Effector memory CD4-positive, alpha-beta T cell (primary cell): ENCODE results near the gene WDHD1.
"Not testable (repeated sequence)": the region's sequence is repeated elsewhere in the genome, so short reads cannot be mapped to it uniquely, and the experiment has no call there.

Experiments used
- DNase-seq, 3 donors: peaks; one replicate each; pipeline ENCODE4 v3.0.0-alpha.2; 2020
- H3K27ac ChIP-seq: 2 replicates; pipeline ENCODE4 v1.7.0; 2013; ENCODE audit warnings: mild to moderate bottlenecking, low read length, moderate library complexity; ENCODE audit not compliant: insufficient read depth, poor library complexity, severe bottlenecking
- H3K27me3 ChIP-seq: replicated peaks from 2 replicates; pipeline ENCODE4 v1.7.0; 2013; ENCODE audit warnings: mild to moderate bottlenecking, low read length; ENCODE audit not compliant: insufficient read depth, control insufficient read depth, poor library complexity, severe bottlenecking
- H3K36me3 ChIP-seq: 2 replicates; pipeline ENCODE4 v1.7.0; 2013; ENCODE audit warnings: mild to moderate bottlenecking, low read length, moderate library complexity; ENCODE audit not compliant: control insufficient read depth, insufficient read depth
- H3K4me1 ChIP-seq: 2 replicates; pipeline ENCODE4 v1.7.0; 2013; ENCODE audit warnings: low read length, mild to moderate bottlenecking; ENCODE audit not compliant: control insufficient read depth, insufficient read depth, poor library complexity, severe bottlenecking
- H3K4me3 ChIP-seq: 2 replicates; pipeline ENCODE4 v1.7.0; 2013; ENCODE audit warnings: low read length, low read depth, mild to moderate bottlenecking; ENCODE audit not compliant: insufficient read depth, poor library complexity, severe bottlenecking
- H3K9me3 ChIP-seq: 2 replicates; pipeline ENCODE4 v1.7.0; 2013; ENCODE audit warnings: mild to moderate bottlenecking, low read length, moderate library complexity; ENCODE audit not compliant: control insufficient read depth

The WDHD1 gene

GRCh38 chr14:54922598-54922997, 104.3 kb downstream of the WDHD1 start:
- no peak overlapping the region for H3K27ac ChIP-seq
- no peaks in the 10 kb centered on the region for H3K27me3 ChIP-seq
- no peaks in the 10 kb centered on the region for H3K9me3 ChIP-seq
- no peak for DNase-seq
- no peaks in the 10 kb centered on the region for H3K36me3 ChIP-seq
- no peak overlapping the region for H3K4me3 ChIP-seq
- no peaks in the 10 kb centered on the region for H3K4me1 ChIP-seq

GRCh38 chr14:54920052-54920451, 106.8 kb downstream of the WDHD1 start:
- Histone ChIP-seq H3K4me3 (no peak overlapping the region), H3K36me3 (no peaks in the 10 kb centered on the region), H3K27ac (no peak overlapping the region), H3K4me1 (no peaks in the 10 kb centered on the region), H3K9me3 (no peaks in the 10 kb centered on the region), H3K27me3 (no peaks in the 10 kb centered on the region)
- no peak for DNase-seq

GRCh38 chr14:54919330-54919729, 107.6 kb downstream of the WDHD1 start:
- H3K27me3 ChIP-seq = no peaks in the 10 kb centered on the region
- H3K4me3 ChIP-seq = no peak overlapping the region
- no peak overlapping the region for H3K27ac ChIP-seq
- no peaks in the 10 kb centered on the region for H3K4me1 ChIP-seq
- no peak for DNase-seq
- H3K9me3 ChIP-seq = no peaks in the 10 kb centered on the region
- H3K36me3 ChIP-seq = no peaks in the 10 kb centered on the region

GRCh38 chr14:54918427-54918826, 108.5 kb downstream of the WDHD1 start:
- DNase-seq = no peak
- no peaks in the 10 kb centered on the region for H3K36me3 ChIP-seq
- no peak overlapping the region for H3K27ac ChIP-seq
- H3K9me3 ChIP-seq = no peaks in the 10 kb centered on the region
- no peak overlapping the region for H3K4me3 ChIP-seq
- no peaks in the 10 kb centered on the region for H3K27me3 ChIP-seq
- no peaks in the 10 kb centered on the region for H3K4me1 ChIP-seq

- no peaks in the 10 kb centered on the region for H3K36me3 ChIP-seq
- H3K27me3 ChIP-seq = no peaks in the 10 kb centered on the region
- DNase-seq = no peak
- no peak overlapping the region for H3K27ac ChIP-seq
- H3K4me3 ChIP-seq = no peak overlapping the region
- no peaks in the 10 kb centered on the region for H3K4me1 ChIP-seq
- no peaks in the 10 kb centered on the region for H3K9me3 ChIP-seq
Observed at GRCh38 chr14:54916101-54916500, 110.8 kb downstream of the WDHD1 start.

- H3K9me3 ChIP-seq = no peaks in the 10 kb centered on the region
- H3K4me1 ChIP-seq = no peaks in the 10 kb centered on the region
- no peaks in the 10 kb centered on the region for H3K27me3 ChIP-seq
- no peaks in the 10 kb centered on the region for H3K36me3 ChIP-seq
- no peak overlapping the region for H3K27ac ChIP-seq
- DNase-seq = no peak
- H3K4me3 ChIP-seq = no peak overlapping the region
Observed at GRCh38 chr14:54909817-54910558, 116.9 kb downstream of the WDHD1 start.

- H3K4me3 ChIP-seq, H3K4me1 ChIP-seq, H3K27me3 ChIP-seq, H3K36me3 ChIP-seq, H3K9me3 ChIP-seq, H3K27ac ChIP-seq, DNase-seq: not testable (repeated sequence)
Observed at GRCh38 chr14:54908973-54909372, 117.9 kb downstream of the WDHD1 start.

GRCh38 chr14:54908190-54908589, 118.7 kb downstream of the WDHD1 start:
- no peaks in the 10 kb centered on the region for H3K27me3 ChIP-seq
- no peaks in the 10 kb centered on the region for H3K4me1 ChIP-seq
- no peak for DNase-seq
- no peaks in the 10 kb centered on the region for H3K36me3 ChIP-seq
- peak overlapping the region; percentile 18 for H3K4me3 ChIP-seq
- H3K27ac ChIP-seq = no peak overlapping the region
- H3K9me3 ChIP-seq = no peaks in the 10 kb centered on the region

GRCh38 chr14:54906075-54906474, 120.8 kb downstream of the WDHD1 start:
- no peak for DNase-seq
- Histone ChIP-seq H3K9me3 (no peaks in the 10 kb centered on the region), H3K4me3 (no peak overlapping the region), H3K36me3 (no peaks in the 10 kb centered on the region), H3K4me1 (peaks cover 4% of the 10 kb centered on the region), H3K27ac (no peak overlapping the region), H3K27me3 (no peaks in the 10 kb centered on the region)

GRCh38 chr14:54902521-54903420, 124.1 kb downstream of the WDHD1 start, which contains the start of gene GCH1:
Gene GCH1 (minus strand): TSS chr14:54902826. CDS start chr14:54902663, 163 bp downstream.
- Histone ChIP-seq H3K36me3 (no peaks in the 10 kb centered on the region), H3K4me3 (peak within 1 kb of the TSS; percentile 84), H3K4me1 (peaks cover 10% of the 10 kb centered on the region), H3K27me3 (no peaks in the 10 kb centered on the region), H3K27ac (peak within 1 kb of the TSS; percentile 91), H3K9me3 (no peaks in the 10 kb centered on the region)
- peak; percentile 64 to 75 (median 66) for DNase-seq
